ENCODE measurements around the gene NLRC5.

DNA sequence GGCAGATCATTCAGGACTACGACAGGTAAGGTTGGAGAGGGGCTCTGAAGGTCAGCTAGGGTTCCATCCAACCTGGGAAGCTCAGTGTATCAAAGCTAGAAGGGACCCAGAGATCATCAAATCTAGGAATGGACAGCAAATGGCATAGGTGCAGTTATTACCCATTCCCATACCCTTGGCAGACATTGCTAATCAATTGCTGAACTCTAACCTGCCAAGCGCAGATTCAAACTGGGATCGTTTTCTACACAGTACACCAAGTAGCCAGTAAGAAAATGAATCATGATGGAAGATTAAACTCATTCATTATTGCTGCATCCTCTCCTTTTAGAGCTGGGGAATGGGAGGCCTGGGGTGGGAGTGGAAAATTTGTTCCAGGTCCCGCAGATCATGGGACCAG is 136.6 kb downstream of the NLRC5 start:
- no peak for TF ChIP-seq POLR2A (IDR thresholded peaks at IDR 0.05)
- TF ChIP-seq, protein P1, sequence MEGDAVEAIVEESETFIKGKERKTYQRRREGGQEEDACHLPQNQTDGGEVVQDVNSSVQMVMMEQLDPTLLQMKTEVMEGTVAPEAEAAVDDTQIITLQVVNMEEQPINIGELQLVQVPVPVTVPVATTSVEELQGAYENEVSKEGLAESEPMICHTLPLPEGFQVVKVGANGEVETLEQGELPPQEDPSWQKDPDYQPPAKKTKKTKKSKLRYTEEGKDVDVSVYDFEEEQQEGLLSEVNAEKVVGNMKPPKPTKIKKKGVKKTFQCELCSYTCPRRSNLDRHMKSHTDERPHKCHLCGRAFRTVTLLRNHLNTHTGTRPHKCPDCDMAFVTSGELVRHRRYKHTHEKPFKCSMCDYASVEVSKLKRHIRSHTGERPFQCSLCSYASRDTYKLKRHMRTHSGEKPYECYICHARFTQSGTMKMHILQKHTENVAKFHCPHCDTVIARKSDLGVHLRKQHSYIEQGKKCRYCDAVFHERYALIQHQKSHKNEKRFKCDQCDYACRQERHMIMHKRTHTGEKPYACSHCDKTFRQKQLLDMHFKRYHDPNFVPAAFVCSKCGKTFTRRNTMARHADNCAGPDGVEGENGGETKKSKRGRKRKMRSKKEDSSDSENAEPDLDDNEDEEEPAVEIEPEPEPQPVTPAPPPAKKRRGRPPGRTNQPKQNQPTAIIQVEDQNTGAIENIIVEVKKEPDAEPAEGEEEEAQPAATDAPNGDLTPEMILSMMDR (IDR thresholded peaks at IDR 0.05) = no peak

All from lower leg skin (tissue), 3 donors.